ENCODE data around the gene KRTAP10-7. TPM values are rescaled to one million over a fixed set of nuclear protein-coding genes. Genes with fewer than 3 reads are reported as not detected.

The KRTAP10-7 gene
- total RNA-seq, 1 experiment from 2014 or later: not detected

DNA sequence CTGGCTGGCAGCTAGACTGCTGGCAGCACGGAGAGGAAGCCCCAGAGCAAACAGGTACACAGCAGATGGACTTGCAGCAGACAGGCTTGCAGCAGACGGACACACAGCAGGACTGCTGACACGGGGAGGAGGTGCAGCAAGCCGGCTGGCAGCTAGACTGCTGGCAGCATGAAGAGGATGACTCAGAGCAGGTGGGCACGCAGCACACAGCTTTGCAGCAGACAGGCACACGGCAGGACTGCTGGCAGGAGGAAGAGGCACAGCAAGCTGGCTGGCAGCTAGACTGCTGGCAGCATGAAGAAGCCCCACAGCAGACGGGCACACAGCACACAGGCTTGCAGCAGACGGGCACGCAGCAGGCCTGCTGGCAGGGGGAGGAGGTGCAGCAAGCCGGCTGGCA is 49.6 kb upstream of the KRTAP10-7 start:
- H3K79me1 ChIP-seq (ENCODE audit: insufficient read depth, low read depth, low read length, poor library complexity, severe bottlenecking): no peaks in the 10 kb centered on the region
- no peak overlapping the region for H2BK5ac ChIP-seq (ENCODE audit: insufficient read length, low read length)
- peaks cover 3% of the 10 kb centered on the region for H3K27me3 Mint-ChIP-seq (ENCODE audit: low read depth)
- H2BK12ac ChIP-seq (ENCODE audit: insufficient read length, low read depth, low read length): no peak overlapping the region
- no peak overlapping the region for H4K91ac ChIP-seq (ENCODE audit: insufficient read length, low read depth, low read length)
- H3K9me3 ChIP-seq (ENCODE audit: control insufficient read depth, low read depth, low read length): no peaks in the 10 kb centered on the region
- peaks cover 0 to 14% (median 9%) of the 10 kb centered on the region in 3 experiments; a peak in 3 of 7 replicates for H3K36me3 Mint-ChIP-seq (ENCODE audit: insufficient read depth in 1 of 3, low read depth in 3 of 3)
- H3K23ac ChIP-seq (ENCODE audit: insufficient read length, low read depth, low read length): no peak overlapping the region
- no peak overlapping the region for H2AFZ ChIP-seq (ENCODE audit: low read length)
- no peaks in the 10 kb centered on the region for H4K20me1 ChIP-seq (ENCODE audit: control insufficient read depth, insufficient read depth, insufficient read length)
- H3K4me1 Mint-ChIP-seq: peaks cover 42 to 54% of the 10 kb centered on the region in 2 experiments
- H3K27me3 ChIP-seq (ENCODE audit: insufficient read depth, low read length): no peaks in the 10 kb centered on the region
- no peak for TF ChIP-seq CTCF (conservative IDR thresholded peaks at IDR 0.05)
- no peak overlapping the region for H3K4me2 ChIP-seq (ENCODE audit: insufficient read depth, insufficient read length, low read length)
- H4K8ac ChIP-seq (replicated peaks; ENCODE audit: insufficient read length, low read depth, low read length): no peak overlapping the region
- H3K9ac ChIP-seq (ENCODE audit: extremely low read depth, insufficient read length, low read length): no peak overlapping the region
- H4K5ac ChIP-seq (ENCODE audit: insufficient read length, low read depth, low read length): no peak overlapping the region
- H2BK120ac ChIP-seq (ENCODE audit: low read depth, low read length, poor library complexity, severe bottlenecking): no peak overlapping the region
- peak overlapping the region in 2 of 3 experiments; percentile 82 to 85; a peak in 6 of 7 replicates for H3K27ac Mint-ChIP-seq
- H3T11ph ChIP-seq (ENCODE audit: low read length): no peak overlapping the region
- H2BK15ac ChIP-seq (ENCODE audit: low read depth, low read length): no peak overlapping the region
- H3K23me2 ChIP-seq (ENCODE audit: insufficient read length, low read depth, low read length, poor library complexity, severe bottlenecking): no peaks in the 10 kb centered on the region
- no peaks in the 10 kb centered on the region for H3K79me2 ChIP-seq (ENCODE audit: insufficient read depth, low read length)
- peaks cover 7 to 11% of the 10 kb centered on the region in 2 experiments; a peak in 4 of 5 replicates for H3K9me3 Mint-ChIP-seq
- no peak overlapping the region for H2AK5ac ChIP-seq (ENCODE audit: insufficient read length, low read length)
- H3K4me1 ChIP-seq (ENCODE audit: insufficient read depth, low read length): peaks cover 6% of the 10 kb centered on the region; the same call in 1 of the 2 replicates
- H3K4me3 Mint-ChIP-seq: no peak overlapping the region; a peak in 1 of 5 replicates
- DNase-seq: peak; percentile 25
- H3K4ac ChIP-seq (ENCODE audit: low read depth, low read length): no peak overlapping the region
- no peak overlapping the region for H3K27ac ChIP-seq (ENCODE audit: insufficient read length, low read depth, low read length)
- H3K14ac ChIP-seq (ENCODE audit: insufficient read depth, low read length): no peak overlapping the region
- H3K56ac ChIP-seq (ENCODE audit: insufficient read length, low read depth, low read length): no peak overlapping the region
- H3K18ac ChIP-seq (ENCODE audit: insufficient read length, low read depth, low read length): no peak overlapping the region
- H2BK20ac ChIP-seq (ENCODE audit: low read depth, low read length, poor library complexity, severe bottlenecking): no peak overlapping the region
- WGBS (ENCODE audit: extremely low coverage, insufficient read length, low lambda C conversion rate): no CpG with 5 or more reads among the region's 10 CpGs

All from H9 (cell line).